Right lobe of liver (tissue), 4 donors: ENCODE data around the gene COMP.

Experiments used
- CTCF ChIP-seq, 4 donors: fragments of 200-600 bp in 3 of 4; fragments of 450-650 bp in 1 of 4; IDR thresholded peaks; one replicate each; pipeline versions ENCODE4 v1.5.1 to v1.8.0; 2016 to 2022; ENCODE audit warnings: antibody characterized with exemption in 4 of 4, mild to moderate bottlenecking in 2 of 4
- POLR2A ChIP-seq: fragments of 450-650 bp; IDR thresholded peaks from one replicate; pipeline ENCODE4 v1.6.1; 2017; ENCODE audit warnings: antibody characterized with exemption, mild to moderate bottlenecking
- donor health status: DM: no; HTN: no; CAD: no.
- donor health status: DM: no; HTN: no; CAD: no.
- donor health status: DM: no; HTN: yes; CAD: no.

DNA sequence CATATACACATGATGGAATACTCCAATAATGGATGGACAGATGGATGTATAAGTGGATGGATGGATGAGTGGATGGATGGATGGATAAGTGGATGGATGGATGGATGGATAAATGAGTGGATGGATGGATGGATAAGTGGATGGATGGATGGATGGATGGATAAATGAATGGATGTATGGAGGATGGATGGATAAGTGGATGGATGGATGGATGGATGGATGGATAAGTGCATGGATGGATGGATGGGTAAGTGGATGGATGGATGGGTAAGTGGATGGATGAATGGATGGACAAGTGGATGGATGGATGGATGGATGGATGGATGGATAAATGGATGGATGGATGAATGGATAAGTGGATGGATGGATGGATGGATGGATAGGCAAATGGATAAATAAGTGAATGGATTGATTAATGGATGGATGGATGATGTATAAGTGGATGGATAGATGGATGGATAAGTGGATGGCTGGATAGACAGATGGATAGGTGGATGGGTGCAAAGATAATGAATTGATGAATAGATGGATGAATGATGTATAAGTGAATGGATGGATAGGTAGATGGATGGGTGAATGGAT lies 8.4 kb upstream of the COMP start:
- TF ChIP-seq POLR2A (no peak), CTCF (IDR thresholded peaks at IDR 0.05) (no peak)
